GM19193 (cell line): ENCODE results near the gene PPP1R9A.

Experiments used
- POLR2A ChIP-seq: IDR thresholded peaks from 4 replicates; pipeline ENCODE4 v1.6.1; 2011; ENCODE audit not compliant: insufficient read depth, insufficient read length; ENCODE audit errors: extremely low read depth

Gene PPP1R9A

DNA sequence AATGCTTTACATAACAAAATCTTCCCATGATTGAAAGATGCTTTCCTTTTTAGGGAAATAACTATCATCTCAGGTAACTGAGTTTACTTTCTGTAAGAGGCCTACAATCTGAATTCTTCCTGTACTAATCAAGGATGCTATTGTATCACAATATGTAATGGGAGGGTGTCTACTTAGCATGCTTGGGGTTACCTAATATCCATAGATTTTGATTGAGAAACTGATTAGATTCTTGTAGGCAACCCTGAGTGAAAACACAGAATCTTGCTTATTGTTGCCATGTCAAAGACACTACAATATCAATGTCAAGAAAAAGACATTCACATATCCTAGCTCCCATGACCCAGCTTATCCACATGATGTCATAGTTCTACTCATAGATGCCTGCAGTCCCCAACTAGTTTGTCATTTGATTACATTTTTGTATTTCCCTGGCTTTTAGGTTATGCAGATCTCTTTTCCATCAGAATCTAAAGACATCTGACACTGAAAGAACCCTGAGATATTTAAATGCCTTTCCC, 354.6 kb downstream of the PPP1R9A start:
- no peak for TF ChIP-seq POLR2A

DNA sequence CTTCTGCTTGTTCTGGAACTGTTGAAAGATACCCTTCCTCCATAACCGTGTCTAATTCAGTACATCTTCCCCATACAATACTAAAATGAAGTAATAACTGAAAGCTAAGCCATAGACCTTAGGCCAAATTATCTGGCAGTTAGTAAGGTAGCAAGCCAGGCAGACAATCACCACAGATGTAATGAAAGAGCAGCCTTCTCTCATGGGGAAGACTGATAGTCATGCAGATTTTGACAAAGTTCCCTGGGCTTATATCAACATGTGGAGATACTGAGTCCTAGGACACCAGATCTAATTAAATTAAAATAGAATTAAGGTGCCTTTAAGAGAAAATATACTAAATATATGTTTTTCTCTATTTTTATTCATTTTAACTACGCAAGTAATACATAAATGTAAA, 355.5 kb downstream of the PPP1R9A start:
- TF ChIP-seq POLR2A, result no peak

DNA sequence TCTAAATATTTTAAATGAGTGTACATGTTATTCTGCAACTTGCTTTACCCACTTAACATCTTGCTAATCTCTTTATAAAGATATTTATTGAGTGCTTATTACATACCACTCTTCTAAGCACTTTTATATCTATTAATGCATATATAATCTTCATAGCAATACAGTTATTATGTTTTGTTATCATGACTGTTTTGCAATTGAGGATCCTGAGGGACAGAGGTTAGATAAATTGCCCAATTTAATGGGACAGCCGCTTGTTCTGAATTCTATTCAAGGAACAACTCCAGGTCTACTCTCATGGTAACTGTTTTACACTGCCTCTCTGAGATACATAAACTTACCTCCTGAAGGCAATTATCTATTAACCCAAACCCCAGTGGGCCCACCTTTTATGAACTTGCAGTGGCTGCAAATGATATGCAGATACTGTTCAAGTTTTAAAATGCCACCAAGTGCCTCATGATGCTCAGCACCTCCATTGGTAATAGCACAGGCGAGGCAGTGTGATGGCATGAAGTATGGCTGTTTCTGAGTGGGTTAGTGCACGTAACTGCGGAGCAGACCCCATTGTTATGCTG, 356.5 kb downstream of the PPP1R9A start:
- TF ChIP-seq POLR2A, result no peak

DNA sequence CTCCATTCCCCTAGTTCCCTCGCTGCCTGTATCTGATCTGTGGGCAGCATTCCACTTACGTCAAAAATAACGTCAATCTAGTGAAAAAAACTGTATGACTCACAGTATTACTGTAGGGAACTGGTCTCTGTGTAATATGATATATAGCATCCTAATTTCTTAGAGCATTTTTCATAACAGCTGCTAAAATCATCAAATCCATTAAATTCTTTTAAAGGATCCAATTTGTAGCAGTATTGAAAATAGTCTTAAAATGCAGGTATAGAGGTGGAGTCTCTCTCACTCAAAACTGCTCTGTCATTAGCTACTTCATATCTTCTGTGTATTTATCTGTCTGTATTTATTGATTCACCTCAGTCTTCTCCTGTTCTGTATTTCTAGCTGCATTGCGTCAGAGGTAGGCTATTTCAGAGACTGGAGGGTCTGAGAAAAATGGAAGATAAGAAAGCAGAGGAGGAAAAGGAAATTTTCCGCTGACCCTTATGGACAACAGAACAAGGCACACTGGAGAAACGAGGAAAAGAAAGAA, 357.0 kb downstream of the PPP1R9A start:
- TF ChIP-seq POLR2A, result no peak

DNA sequence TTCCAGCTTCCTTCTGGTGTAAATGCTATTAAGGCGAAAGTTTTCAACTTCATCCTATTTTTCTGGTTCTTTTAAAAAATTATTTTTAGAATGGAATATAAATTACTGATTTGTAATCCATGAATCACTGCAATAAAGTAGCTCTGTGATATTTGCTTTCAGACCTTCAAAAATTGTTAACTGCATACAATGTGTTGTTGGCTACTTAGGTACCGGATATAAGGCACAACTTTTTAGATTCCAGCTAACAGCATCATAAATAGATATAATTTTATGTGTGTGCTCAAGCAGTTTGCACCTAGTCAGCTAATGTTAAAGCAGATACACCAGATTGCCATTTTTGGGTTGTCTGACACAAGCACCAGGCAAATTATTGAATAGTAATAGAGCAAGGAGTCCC, 358.2 kb downstream of the PPP1R9A start:
- no peak for TF ChIP-seq POLR2A

DNA sequence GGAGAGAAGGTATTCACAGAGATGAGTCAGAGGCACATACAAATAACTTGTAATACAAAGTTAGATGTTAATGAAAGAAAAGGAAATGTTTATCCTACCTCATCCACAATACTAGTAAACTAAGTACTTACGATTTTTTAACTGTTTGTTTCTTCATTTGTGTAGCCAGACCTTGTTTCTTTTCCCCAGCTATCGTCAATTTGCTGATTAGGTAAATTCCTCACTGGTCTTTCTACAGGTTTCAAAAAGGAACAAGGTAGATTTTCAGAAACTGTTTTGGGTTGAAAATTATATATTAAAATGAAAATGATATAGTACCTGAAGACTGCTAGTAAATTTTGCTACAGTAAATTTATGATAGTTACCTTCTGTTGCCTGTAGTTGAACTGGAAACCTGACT, 360.4 kb downstream of the PPP1R9A start:
- TF ChIP-seq POLR2A, result no peak

DNA sequence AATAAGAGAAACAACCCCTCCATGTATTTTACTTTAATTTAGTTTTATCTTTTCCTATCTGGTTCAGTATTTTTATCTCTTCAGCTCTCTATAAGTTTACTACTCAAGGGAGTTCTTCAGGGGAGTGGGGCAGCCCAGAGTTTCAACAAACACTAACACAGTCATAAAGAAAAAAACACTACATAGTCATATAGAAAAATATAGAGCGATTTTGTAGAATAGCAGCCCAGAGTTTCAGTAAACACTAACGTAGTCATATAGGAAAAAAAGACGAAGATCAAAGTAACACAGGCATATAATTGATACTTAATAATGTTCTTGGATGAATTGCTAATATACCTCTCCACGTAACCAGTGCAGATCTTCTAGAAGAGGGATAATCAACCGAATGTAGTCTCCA, 362.2 kb downstream of the PPP1R9A start:
- no peak for TF ChIP-seq POLR2A

DNA sequence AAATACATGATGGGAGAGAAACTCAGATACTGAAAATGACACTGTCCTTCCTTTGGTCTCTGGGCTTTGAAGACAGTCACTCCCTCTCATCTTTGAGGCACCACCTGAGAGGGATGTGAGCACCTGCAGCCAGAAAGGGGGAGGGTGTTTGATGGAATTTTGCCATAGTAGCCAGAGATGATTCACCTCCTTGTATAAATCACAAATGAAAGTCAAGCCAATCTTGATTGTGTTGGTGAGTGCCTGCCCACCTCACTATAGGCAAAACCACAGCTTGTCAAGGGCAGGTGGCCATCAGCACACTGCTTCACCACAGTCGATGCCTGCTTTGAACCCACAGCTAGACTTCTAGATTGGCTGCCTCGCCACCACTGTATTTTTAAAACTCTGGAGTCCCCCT, 368.7 kb downstream of the PPP1R9A start:
- TF ChIP-seq POLR2A, result no peak

DNA sequence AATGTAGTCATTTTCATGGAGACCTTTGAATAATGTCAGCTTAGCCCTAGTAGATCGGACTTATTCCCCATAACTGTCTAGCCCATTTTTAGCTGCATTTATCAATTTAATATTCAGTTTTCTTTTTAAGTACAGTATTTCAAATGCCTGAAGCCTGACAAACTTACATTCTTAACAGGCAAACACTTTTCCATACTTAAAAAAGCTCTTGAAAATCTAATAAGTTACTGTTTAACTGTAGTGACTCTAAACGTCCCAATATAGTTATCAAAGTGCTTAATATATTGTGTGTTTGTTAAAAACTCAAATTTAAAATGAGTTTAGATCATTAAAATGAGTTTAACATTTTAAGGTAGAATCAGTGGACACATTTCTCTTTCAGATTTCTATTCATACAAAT, 372.0 kb downstream of the PPP1R9A start:
- TF ChIP-seq POLR2A, result no peak

DNA sequence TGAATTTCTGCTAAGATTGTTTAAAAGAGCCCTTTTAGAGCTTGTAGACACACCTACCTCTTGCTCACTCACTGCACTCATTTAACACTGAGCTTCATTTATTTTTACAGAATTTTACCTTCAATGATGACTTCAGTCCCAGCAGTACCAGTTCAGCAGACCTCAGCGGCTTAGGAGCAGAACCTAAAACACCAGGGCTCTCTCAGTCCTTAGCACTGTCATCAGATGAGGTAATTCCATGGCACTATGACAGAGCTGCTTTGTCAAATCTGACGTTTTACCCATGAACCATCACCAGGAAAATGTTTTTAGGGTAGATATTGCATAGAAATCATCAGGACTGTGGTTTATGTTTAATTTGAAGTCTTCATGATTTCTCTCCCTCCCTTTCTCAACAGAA, 378.7 kb downstream of the PPP1R9A start:
- no peak for TF ChIP-seq POLR2A

DNA sequence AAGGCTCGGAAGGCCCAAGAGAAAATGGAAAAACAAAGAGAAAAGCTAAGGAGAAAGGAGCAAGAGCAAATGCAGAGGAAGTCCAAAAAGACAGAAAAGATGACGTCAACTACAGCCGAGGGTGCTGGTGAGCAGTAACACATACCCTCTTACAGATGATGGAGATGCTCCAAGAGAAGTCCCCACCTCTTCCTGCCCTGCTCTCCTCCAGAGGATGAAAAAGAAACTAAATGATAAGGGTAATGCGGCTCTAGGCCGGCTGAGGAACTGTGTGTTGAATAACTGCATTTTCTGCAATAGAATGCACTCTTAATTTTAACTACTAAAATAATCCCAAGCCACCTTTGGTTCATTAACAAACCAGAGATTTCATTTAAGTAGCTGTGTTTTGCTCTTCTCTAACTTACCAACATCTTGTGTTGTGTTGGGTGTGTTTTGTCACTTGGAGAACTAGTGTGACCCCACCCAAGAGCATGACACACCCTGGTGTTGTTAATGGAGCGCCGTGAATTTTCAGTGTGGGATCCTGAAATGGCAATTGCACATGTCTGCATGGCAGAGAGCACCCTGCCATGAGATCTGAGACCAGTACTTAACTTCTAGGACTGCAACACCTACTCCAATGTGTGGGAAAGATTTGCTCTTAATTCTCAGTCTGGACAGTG, 382.9 kb downstream of the PPP1R9A start:
- TF ChIP-seq POLR2A, result no peak

DNA sequence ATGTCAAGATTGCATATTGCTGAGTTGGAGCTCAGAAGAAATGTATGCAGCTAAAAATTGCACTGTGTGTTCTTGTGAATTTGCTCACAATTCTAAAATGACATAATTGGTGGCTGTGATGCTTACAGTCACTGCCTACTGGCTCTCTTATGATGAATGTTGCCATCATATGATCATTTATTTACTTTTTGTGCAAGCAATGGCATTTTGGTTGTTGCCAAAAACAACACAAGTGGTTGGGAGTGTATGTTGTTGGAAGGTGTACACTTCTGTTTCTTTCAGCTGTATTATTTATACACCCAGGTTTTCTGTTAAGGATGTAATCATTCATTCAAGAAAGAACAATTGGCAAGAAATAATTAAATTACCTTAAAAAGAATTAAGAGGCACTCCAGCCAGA, 388.0 kb downstream of the PPP1R9A start:
- TF ChIP-seq POLR2A, result no peak

DNA sequence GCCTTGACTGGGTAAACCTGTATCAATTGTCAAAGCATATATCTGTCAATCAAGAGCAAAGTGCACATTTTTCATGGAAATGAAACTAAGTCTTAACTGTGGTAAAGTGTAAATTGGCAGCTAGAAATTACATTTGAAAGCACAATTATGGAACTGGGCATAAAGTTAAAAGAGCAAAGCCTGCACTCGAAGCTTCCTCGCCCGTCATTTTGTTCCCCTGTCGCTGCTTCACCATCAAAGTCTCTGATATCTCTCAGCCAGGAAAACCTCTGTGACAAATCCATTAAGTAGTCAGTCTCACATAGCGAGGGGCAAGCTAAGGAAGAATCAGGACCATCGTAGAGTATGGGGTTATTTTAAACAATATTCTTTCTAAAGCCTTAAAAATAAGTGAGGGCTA, 389.1 kb downstream of the PPP1R9A start:
- TF ChIP-seq POLR2A, result no peak

DNA sequence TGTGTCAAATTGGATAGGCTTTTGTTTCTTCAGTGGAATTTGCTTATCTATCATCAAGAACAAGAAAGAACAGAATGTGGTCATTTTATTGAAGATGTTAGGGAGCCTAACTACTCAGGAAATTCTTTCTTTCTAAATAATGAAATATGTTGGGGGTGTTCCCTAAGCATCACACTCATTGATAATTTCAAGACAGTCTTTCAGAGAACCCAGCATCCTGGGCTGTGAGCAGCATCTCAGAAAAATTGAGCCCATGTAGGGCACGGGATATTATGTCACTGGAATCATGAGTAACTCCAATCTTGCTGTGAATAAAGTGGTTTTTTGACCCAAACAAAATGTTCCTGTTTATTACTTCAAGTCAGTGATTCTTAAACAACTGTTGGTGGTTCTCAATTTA, 389.6 kb downstream of the PPP1R9A start:
- no peak for TF ChIP-seq POLR2A

DNA sequence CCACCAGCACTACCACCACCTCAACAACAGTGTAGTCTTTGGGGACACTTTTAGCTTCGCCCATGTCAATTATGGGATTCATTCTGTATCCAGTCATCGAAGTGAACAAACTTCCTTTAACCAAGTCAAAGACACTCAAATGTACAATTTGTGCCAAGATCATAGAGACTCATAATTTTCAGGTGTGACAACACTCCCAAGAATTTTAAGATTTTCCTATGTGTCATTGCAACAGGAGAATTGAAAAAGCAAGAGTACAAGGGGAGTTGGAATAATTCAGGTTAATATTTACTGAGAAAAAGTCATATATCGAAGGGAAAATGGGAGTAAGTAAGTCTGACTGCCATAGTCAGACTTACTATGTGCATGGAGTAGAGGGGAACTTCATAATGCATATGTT, 390.7 kb downstream of the PPP1R9A start:
- no peak for TF ChIP-seq POLR2A

DNA sequence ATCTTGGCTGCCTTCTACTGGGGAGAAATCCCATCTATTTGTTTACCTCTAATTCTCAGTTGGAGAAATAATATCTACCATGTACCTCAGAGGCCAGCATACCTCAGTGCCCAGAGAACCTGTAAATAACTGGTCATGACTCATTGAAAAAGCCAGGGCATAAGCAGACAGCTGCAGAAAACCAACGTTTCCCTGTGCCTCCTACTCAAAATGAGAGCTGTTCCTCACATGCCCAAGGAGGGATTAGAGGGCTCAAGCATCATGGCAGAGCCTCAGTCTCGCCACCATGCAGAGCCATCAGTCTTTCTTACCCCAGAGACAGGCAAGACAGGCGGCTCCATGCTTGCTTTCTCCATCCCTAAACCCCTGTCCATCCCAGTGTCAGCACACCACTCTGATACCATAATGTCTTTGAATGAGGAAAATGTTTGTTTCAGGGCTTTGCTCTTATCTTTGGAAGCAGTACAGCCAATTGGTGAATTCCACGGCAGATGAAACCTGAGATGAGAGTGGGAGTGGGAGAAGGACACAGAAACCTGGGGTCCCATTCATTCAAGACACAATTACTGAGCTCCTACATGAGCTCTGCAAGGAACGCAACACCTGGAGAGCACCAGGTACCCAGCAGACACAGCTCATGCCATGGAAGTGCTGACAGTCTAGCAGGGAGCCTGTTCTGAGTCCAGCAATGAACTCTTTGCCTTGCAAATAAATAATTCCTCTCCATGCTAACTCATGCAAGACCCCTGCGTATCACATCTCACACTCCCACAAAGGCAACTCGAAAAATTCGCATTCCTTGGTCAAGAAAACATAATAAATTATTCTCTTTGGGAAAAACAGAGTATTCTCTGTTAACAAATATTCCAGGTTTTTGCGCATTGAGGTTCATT, 395.9 kb downstream of the PPP1R9A start:
- TF ChIP-seq POLR2A, result no peak

DNA sequence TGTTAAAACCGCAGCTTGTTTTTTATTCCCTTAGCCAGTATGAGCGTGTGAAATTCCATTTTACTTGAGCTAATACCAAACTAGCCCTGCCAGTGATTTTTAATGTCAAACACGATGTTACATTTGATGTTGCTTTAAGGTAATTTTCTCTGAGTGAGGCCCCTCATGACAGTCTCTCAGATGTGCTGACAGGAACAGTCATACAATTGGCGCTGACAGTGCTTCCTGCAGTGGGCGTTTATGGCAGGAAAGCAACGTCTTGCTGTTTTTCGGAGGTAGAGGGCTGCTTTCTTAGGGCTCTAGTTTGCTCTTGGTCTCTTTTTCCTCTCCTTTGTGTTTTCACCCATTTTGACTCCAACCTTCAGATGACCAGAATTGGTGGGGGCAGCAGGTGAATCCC, 397.6 kb downstream of the PPP1R9A start:
- TF ChIP-seq POLR2A, result no peak
